Measurements from ENCODE around the gene FAM110A.

DNA sequence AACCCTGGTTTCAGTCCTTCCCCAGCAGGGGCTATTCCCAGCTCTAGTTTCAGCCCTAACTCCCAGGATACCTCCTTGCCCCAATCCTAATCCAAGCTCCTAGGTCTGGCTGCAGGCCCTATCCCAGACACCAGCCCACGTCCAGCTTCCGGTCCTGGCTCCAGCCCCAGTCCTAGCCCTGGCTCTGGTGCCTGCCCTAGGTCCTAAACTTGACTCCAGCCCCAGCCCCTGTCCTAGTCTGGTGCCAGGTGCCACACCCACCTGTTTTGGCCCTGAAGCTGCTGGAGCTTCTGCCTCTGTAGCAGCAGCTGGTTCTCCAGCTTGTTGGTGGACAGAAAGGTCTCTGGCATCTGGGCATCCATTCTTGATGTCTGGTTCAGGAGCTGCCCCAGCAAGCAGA is 54.5 kb downstream of the FAM110A start:
- TF ChIP-seq, protein P1, sequence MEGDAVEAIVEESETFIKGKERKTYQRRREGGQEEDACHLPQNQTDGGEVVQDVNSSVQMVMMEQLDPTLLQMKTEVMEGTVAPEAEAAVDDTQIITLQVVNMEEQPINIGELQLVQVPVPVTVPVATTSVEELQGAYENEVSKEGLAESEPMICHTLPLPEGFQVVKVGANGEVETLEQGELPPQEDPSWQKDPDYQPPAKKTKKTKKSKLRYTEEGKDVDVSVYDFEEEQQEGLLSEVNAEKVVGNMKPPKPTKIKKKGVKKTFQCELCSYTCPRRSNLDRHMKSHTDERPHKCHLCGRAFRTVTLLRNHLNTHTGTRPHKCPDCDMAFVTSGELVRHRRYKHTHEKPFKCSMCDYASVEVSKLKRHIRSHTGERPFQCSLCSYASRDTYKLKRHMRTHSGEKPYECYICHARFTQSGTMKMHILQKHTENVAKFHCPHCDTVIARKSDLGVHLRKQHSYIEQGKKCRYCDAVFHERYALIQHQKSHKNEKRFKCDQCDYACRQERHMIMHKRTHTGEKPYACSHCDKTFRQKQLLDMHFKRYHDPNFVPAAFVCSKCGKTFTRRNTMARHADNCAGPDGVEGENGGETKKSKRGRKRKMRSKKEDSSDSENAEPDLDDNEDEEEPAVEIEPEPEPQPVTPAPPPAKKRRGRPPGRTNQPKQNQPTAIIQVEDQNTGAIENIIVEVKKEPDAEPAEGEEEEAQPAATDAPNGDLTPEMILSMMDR (conservative IDR thresholded peaks at IDR 0.05; ENCODE audit: low read length), result no peak
- no peak for TF ChIP-seq EZH2phosphoT487 (IDR thresholded peaks at IDR 0.05; ENCODE audit: borderline replicate concordance, low read depth, low read length)
